Measurements from ENCODE around the gene ZNF23. TPM values are rescaled to one million over a fixed set of nuclear protein-coding genes. Genes with fewer than 3 reads are reported as not detected.

ZNF23 gene
- total and polyA plus RNA-seq, 4 donors: 1.5 to 6.1 (median 3.1) TPM

- Histone ChIP-seq H3K4me1 (ENCODE audit: control insufficient read depth in 4 of 4, insufficient read depth in 4 of 4, low read length in 3 of 4) (peaks cover 0 to 2% (median 0%) of the 10 kb centered on the region in 4 donors), H3K9me3 (ENCODE audit: control insufficient read depth in 4 of 4, low read length in 3 of 4) (no peaks in the 10 kb centered on the region), H3K9ac (ENCODE audit: low read depth in 1 of 2, low read length in 2 of 2) (no peak overlapping the region), H3K27me3 (ENCODE audit: control insufficient read depth in 4 of 4, insufficient read depth in 4 of 4, low read length in 3 of 4) (no peaks in the 10 kb centered on the region), H3K4me3 (ENCODE audit: low read depth in 1 of 3, low read length in 3 of 3) (no peak overlapping the region), H3K36me3 (ENCODE audit: control insufficient read depth in 4 of 4, insufficient read depth in 3 of 4, low read depth in 1 of 4, low read length in 3 of 4) (no peaks in the 10 kb centered on the region), H3K27ac (ENCODE audit: low read depth in 1 of 2, low read length in 2 of 2) (no peak overlapping the region)
- WGBS: 33% methylated on average over 3 of the region's 3 CpGs
- TF ChIP-seq YY1 (IDR thresholded peaks at IDR 0.05) (no peak), SP1 (IDR thresholded peaks at IDR 0.05) (peak; percentile 34), RAD21 (IDR thresholded peaks at IDR 0.05) (peak; percentile 18 to 49), HNF4G (IDR thresholded peaks at IDR 0.05) (no peak)
- DNase-seq (ENCODE audit: low spot score): no peak
Observed at GRCh38 chr16:71501547-71501946, 39.5 kb upstream of the ZNF23 start.

- no peak overlapping the region for H3K4me3 ChIP-seq (ENCODE audit: low read depth in 1 of 3, low read length in 3 of 3)
- H3K9ac ChIP-seq (ENCODE audit: low read depth in 1 of 2, low read length in 2 of 2): no peak overlapping the region
Observed at GRCh38 chr16:71500964-71501363, 38.9 kb upstream of the ZNF23 start.

GRCh38 chr16:71499775-71500364 lies 37.8 kb upstream of the ZNF23 start:
- peaks cover 0 to 2% (median 0%) of the 10 kb centered on the region in 4 donors for H3K4me1 ChIP-seq (ENCODE audit: control insufficient read depth in 4 of 4, insufficient read depth in 4 of 4, low read length in 3 of 4)
- no peaks in the 10 kb centered on the region for H3K27me3 ChIP-seq (ENCODE audit: control insufficient read depth in 4 of 4, insufficient read depth in 4 of 4, low read length in 3 of 4)
- TF ChIP-seq CTCF (IDR thresholded peaks at IDR 0.05; ENCODE audit: low read depth, low read length, missing input control): peak; percentile 80
- no peak for TF ChIP-seq REST (IDR thresholded peaks at IDR 0.05)
- peak; percentile 93 to 95 for TF ChIP-seq RAD21 (IDR thresholded peaks at IDR 0.05)
- no peak for TF ChIP-seq HNF4A (conservative IDR thresholded peaks at IDR 0.05)
- TF ChIP-seq HNF4G (IDR thresholded peaks at IDR 0.05): no peak
- no peak for TF ChIP-seq NR2F2 (IDR thresholded peaks at IDR 0.05)
- TF ChIP-seq ATF3 (IDR thresholded peaks at IDR 0.05): no peak
- under 1% methylated on average over 3 of the region's 3 CpGs for WGBS
- H3K27ac ChIP-seq (ENCODE audit: low read depth in 1 of 2, low read length in 2 of 2): no peak overlapping the region
- H3K9ac ChIP-seq (ENCODE audit: low read depth in 1 of 2, low read length in 2 of 2): no peak overlapping the region
- no peaks in the 10 kb centered on the region for H3K9me3 ChIP-seq (ENCODE audit: control insufficient read depth in 4 of 4, low read length in 3 of 4)
- H3K36me3 ChIP-seq (ENCODE audit: control insufficient read depth in 4 of 4, insufficient read depth in 3 of 4, low read depth in 1 of 4, low read length in 3 of 4): no peaks in the 10 kb centered on the region
- no peak overlapping the region for H3K4me3 ChIP-seq (ENCODE audit: low read depth in 1 of 3, low read length in 3 of 3)
- DNase-seq (ENCODE audit: low spot score): peak; percentile 59

More at GRCh38 chr16:71500964-71501363, 38.9 kb upstream of the ZNF23 start:
- Histone ChIP-seq H3K36me3 (ENCODE audit: control insufficient read depth in 4 of 4, insufficient read depth in 3 of 4, low read depth in 1 of 4, low read length in 3 of 4) (no peaks in the 10 kb centered on the region), H3K4me1 (ENCODE audit: control insufficient read depth in 4 of 4, insufficient read depth in 4 of 4, low read length in 3 of 4) (peaks cover 0 to 2% (median 0%) of the 10 kb centered on the region in 4 donors), H3K27ac (ENCODE audit: low read depth in 1 of 2, low read length in 2 of 2) (no peak overlapping the region), H3K27me3 (ENCODE audit: control insufficient read depth in 4 of 4, insufficient read depth in 4 of 4, low read length in 3 of 4) (no peaks in the 10 kb centered on the region), H3K9me3 (ENCODE audit: control insufficient read depth in 4 of 4, low read length in 3 of 4) (no peaks in the 10 kb centered on the region)
- WGBS: 85% methylated on average over 2 of the region's 2 CpGs
- TF ChIP-seq FOXA1 (IDR thresholded peaks at IDR 0.05) (no peak), SP1 (IDR thresholded peaks at IDR 0.05) (no peak), EGR1 (IDR thresholded peaks at IDR 0.05; ENCODE audit: low read depth in 2 of 2) (no peak)
- DNase-seq (ENCODE audit: low spot score): no peak
